Endothelial cell of umbilical vein (primary cell): Measurements from ENCODE around the gene SUSD2. TPM values are rescaled to one million over a fixed set of nuclear protein-coding genes. Genes with fewer than 3 reads are reported as not detected.
"Not testable (repeated sequence)": the region's sequence is repeated elsewhere in the genome, so short reads cannot be mapped to it uniquely, and the experiment has no call there.

Experiments used
- BruUV-seq: library from RNA; stranded (reverse); fragments of 400-500 nt; replicated peaks from 2 replicates; lab custom pipeline; 2021; lab: Mats Ljungman, UMichigan
- CTCF ChIA-PET: fragments of 300-600, 350-600 bp; sonication (Branson Sonifier 250); formaldehyde crosslinking; loops from one replicate; lab custom pipeline; 2021; ENCODE audit warnings: antibody characterized with exemption, inconsistent platforms; lab: Charles Lee
- POLR2A ChIA-PET: fragments of 300-600, 350-600 bp; sonication (Branson Sonifier 250); formaldehyde crosslinking; loops from one replicate; lab custom pipeline; 2021; ENCODE audit warnings: antibody characterized with exemption, inconsistent platforms; lab: Charles Lee
- DNase-seq: peaks from one replicate; pipeline ENCODE4 v3.0.0-alpha.2; 2011; ENCODE audit warnings: low read depth, low spot score
- FAIRE-seq: peaks from 2 replicates; lab custom pipeline; 2011; peaks lifted over from hg19 to GRCh38; lab: Jason Lieb, UNC
- H2AFZ ChIP-seq: 2 replicates; pipeline ENCODE4 v1.6.0; 2012; ENCODE audit warnings: low read depth, low read length, control low read depth, inconsistent platforms
- H3K27ac ChIP-seq: 2 replicates; pipeline ENCODE4 v1.5.1; 2011; ENCODE audit warnings: low read depth, mild to moderate bottlenecking, control low read depth, low read length, moderate library complexity; ENCODE audit not compliant: insufficient read depth
- H3K27me3 ChIP-seq, 2 experiments: 2 replicates each; pipeline versions ENCODE4 v1.6.0 to v1.6.1; 2011; ENCODE audit warnings: low read length in 2 of 2, mixed read lengths in 1 of 2; ENCODE audit not compliant: control insufficient read depth in 2 of 2, insufficient read depth in 2 of 2
- H3K36me3 ChIP-seq, 2 experiments: 2 replicates in 1 of 2; 3 replicates in 1 of 2; pipeline ENCODE4 v1.5.1; 2011; ENCODE audit warnings: low read length in 2 of 2, mild to moderate bottlenecking in 1 of 2, moderate library complexity in 1 of 2; ENCODE audit not compliant: control insufficient read depth in 2 of 2, insufficient read depth in 2 of 2; ENCODE audit errors: extremely low read depth in 1 of 2
- H3K4me1 ChIP-seq: 3 replicates; pipeline ENCODE4 v1.5.1; 2011; ENCODE audit warnings: mild to moderate bottlenecking, low read length; ENCODE audit not compliant: control insufficient read depth, insufficient read depth; ENCODE audit errors: extremely low read depth
- H3K4me2 ChIP-seq: 2 replicates; pipeline ENCODE4 v1.6.1; 2011; ENCODE audit warnings: low read length, control low read depth, mixed read lengths; ENCODE audit not compliant: insufficient read depth
- H3K4me3 ChIP-seq, 3 experiments: fragments of 200-600 bp in 1 of 3; sonication (generic), shearing (Covaris generic) in 1 of 3; replicated peaks in 1 of 3; 2 replicates each; pipeline ENCODE4 v1.5.1; 2011 to 2016; ENCODE audit warnings: control low read depth in 3 of 3, low read length in 3 of 3, mild to moderate bottlenecking in 2 of 3, inconsistent platforms in 1 of 3, low read depth in 1 of 3, moderate library complexity in 1 of 3; ENCODE audit not compliant: insufficient read depth in 1 of 3
- H3K79me2 ChIP-seq: 2 replicates; pipeline ENCODE4 v1.6.0; 2012; ENCODE audit warnings: low read length, inconsistent platforms; ENCODE audit not compliant: control insufficient read depth, insufficient read depth
- H3K9ac ChIP-seq: replicated peaks from 2 replicates; pipeline ENCODE3; 2011; ENCODE audit warnings: low read length, control low read depth; ENCODE audit not compliant: insufficient read depth; ENCODE audit errors: extremely low read depth
- H3K9me1 ChIP-seq: replicated peaks from 3 replicates; pipeline ENCODE4 v1.6.0; 2011; ENCODE audit warnings: mild to moderate bottlenecking, low read length; ENCODE audit not compliant: control insufficient read depth, insufficient read depth; ENCODE audit errors: extremely low read depth
- H3K9me3 ChIP-seq: replicated peaks from 2 replicates; pipeline ENCODE4 v1.5.1; 2012; ENCODE audit warnings: low read length, inconsistent platforms; ENCODE audit not compliant: control insufficient read depth, insufficient read depth
- H4K20me1 ChIP-seq: replicated peaks from 2 replicates; pipeline ENCODE3; 2011; ENCODE audit warnings: mild to moderate bottlenecking, low read length; ENCODE audit not compliant: control insufficient read depth, insufficient read depth; ENCODE audit errors: extremely low read depth
- CTCF ChIP-seq, 2 donors: IDR thresholded peaks; 1 replicate in 1 of 2; 2 replicates in 1 of 2; pipeline ENCODE4 v1.5.1; 2011; ENCODE audit warnings: low read length in 2 of 2, mild to moderate bottlenecking in 2 of 2, moderate library complexity in 2 of 2, control low read depth in 1 of 2, inconsistent platforms in 1 of 2, low read depth in 1 of 2; ENCODE audit not compliant: insufficient read depth in 1 of 2; ENCODE audit errors: extremely low read depth in 1 of 2
- EZH2 ChIP-seq: IDR thresholded peaks from 2 replicates; pipeline ENCODE4 v1.6.1; 2012; ENCODE audit warnings: borderline replicate concordance, low read depth, mild to moderate bottlenecking, moderate library complexity, low read length, inconsistent platforms; ENCODE audit not compliant: severe bottlenecking
- FOS ChIP-seq: IDR thresholded peaks from 2 replicates; pipeline ENCODE4 v1.6.1; 2011; ENCODE audit warnings: mild to moderate bottlenecking, low read length, moderate library complexity, borderline replicate concordance; ENCODE audit not compliant: insufficient read depth
- GATA2 ChIP-seq: IDR thresholded peaks from 2 replicates; pipeline ENCODE4 v1.7.0; 2011; ENCODE audit warnings: low read depth, mild to moderate bottlenecking, moderate library complexity, mixed read lengths, low read length; ENCODE audit not compliant: insufficient read length, insufficient read depth
- JUN ChIP-seq: IDR thresholded peaks from 2 replicates; pipeline ENCODE4 v1.6.1; 2011; ENCODE audit warnings: borderline replicate concordance, low read depth; ENCODE audit not compliant: insufficient read length, insufficient read depth
- MAX ChIP-seq: IDR thresholded peaks from 2 replicates; pipeline ENCODE4 v1.6.1; 2011; ENCODE audit not compliant: insufficient read depth, insufficient read length
- MYC ChIP-seq: IDR thresholded peaks from one replicate; pipeline ENCODE4 v1.6.1; 2011; ENCODE audit warnings: mild to moderate bottlenecking, low read depth, low read length
- POLR2A ChIP-seq: IDR thresholded peaks from 2 replicates; pipeline ENCODE4 v1.6.1; 2012; ENCODE audit warnings: low read depth, mild to moderate bottlenecking, control low read depth, low read length
- POLR2AphosphoS5 ChIP-seq: IDR thresholded peaks from 2 replicates; pipeline ENCODE4 v1.6.1; 2012; ENCODE audit warnings: low read depth, mild to moderate bottlenecking, control low read depth, low read length, moderate library complexity; ENCODE audit not compliant: insufficient read depth
- dilution Hi-C: fragments of 300-500 bp; cut with MboI; formaldehyde crosslinking; loops from one replicate; pipeline ENCODE4 v1.15.0; 2019; ENCODE audit warnings: low sequenced_read_pairs; ENCODE audit not compliant: extremely low pct_ligation_motif_present
- intact Hi-C: fragments of 100-400 bp; cut with micrococcal nuclease; formaldehyde crosslinking; loops from one replicate; pipeline ENCODE4 v1.10.0; 2022
- polyA plus RNA-seq, 4 experiments: library from polyadenylated mRNA; depleted of rRNA in 3 of 4; stranded (reverse) in 3 of 4; unstranded in 1 of 4; fragments of >200 nt; gene quantifications; 2 replicates each; pipeline versions ENCODE4 v1.2.1 to v1.2.3, GENCODE V29; 2011 to 2012; ENCODE audit warnings: missing spikeins in 1 of 4
- total RNA-seq: library from RNA; stranded (reverse); gene quantifications from 2 replicates; pipeline ENCODE4 v1.2.3, GENCODE V29; 2021

SUSD2 gene
- total and polyA plus RNA-seq, 2 donors (not counting 3 experiments of a cell fraction or from before 2014, with no cell fraction given) = 0.26 to 0.27 TPM

GRCh38 chr22:24206460-24207263 is 25.4 kb downstream of the SUSD2 start:
- not testable (repeated sequence) for FAIRE-seq

GRCh38 chr22:24207264-24208011 is 26.2 kb downstream of the SUSD2 start:
- H3K4me3 ChIP-seq = peak overlapping the region in 1 of 3 experiments; percentile 22
- no peaks in the 10 kb centered on the region for H4K20me1 ChIP-seq
- CTCF ChIA-PET = interaction anchor here (0.9 to 4.2 kb wide), 5 partner anchors 17 to 40 kb away, joined by 5 to 33 read pairs (median 12); no protein-coding TSS in a partner anchor

More at GRCh38 chr22:24206460-24207263, 25.4 kb downstream of the SUSD2 start:
- H3K9me3 ChIP-seq, H3K9me1 ChIP-seq, H3K36me3 ChIP-seq, H3K79me2 ChIP-seq, BruUV-seq, H3K4me3 ChIP-seq, intact Hi-C loops, H4K20me1 ChIP-seq, H3K27me3 ChIP-seq, dilution Hi-C loops, POLR2A ChIA-PET: not testable (repeated sequence)
- peak; percentile 55 for DNase-seq
- H3K4me1 ChIP-seq = peaks cover 47% of the 10 kb centered on the region
- H3K4me2 ChIP-seq = peak overlapping the region; percentile 56
- CTCF ChIA-PET = interaction anchor here (0.9 to 4.2 kb wide), 5 partner anchors 16 to 41 kb away, joined by 5 to 33 read pairs (median 12); no protein-coding TSS in a partner anchor
- TF ChIP-seq POLR2AphosphoS5 (peak; percentile 61), FOS (peak; percentile 35), GATA2 (peak; percentile 92)
- peak overlapping the region; percentile 56 for H2AFZ ChIP-seq
- peak overlapping the region; percentile 86 for H3K9ac ChIP-seq
- H3K27ac ChIP-seq = peak overlapping the region; percentile 99

More at GRCh38 chr22:24207264-24208011, 26.2 kb downstream of the SUSD2 start:
- peaks cover 43% of the 10 kb centered on the region for H3K4me1 ChIP-seq
- DNase-seq = peak; percentile 53
- TSS peak; percentile 94 for BruUV-seq
- TF ChIP-seq FOS (no peak), POLR2A (no peak), CTCF (IDR thresholded peaks at IDR 0.05; ENCODE audit: extremely low read depth in 1 of 2, insufficient read depth in 1 of 2, low read depth in 1 of 2, low read length in 2 of 2) (no peak), MAX (no peak), JUN (no peak), GATA2 (no peak), POLR2AphosphoS5 (no peak), MYC (no peak), EZH2 (no peak)
- H2AFZ ChIP-seq = no peak overlapping the region
- H3K9ac ChIP-seq = peak overlapping the region; percentile 86
- H3K79me2 ChIP-seq = no peaks in the 10 kb centered on the region
- H3K9me3 ChIP-seq = no peaks in the 10 kb centered on the region
- no peaks in the 10 kb centered on the region for H3K36me3 ChIP-seq
- intact Hi-C loops (loop anchor here (1.0 kb wide), 2 partner anchors 18 to 35 kb away; no protein-coding TSS in a partner anchor), dilution Hi-C loops (no loop called here)
- no peak for FAIRE-seq
- H3K27ac ChIP-seq = peak overlapping the region; percentile 99
- no peaks in the 10 kb centered on the region for H3K27me3 ChIP-seq
- H3K4me2 ChIP-seq = peak overlapping the region; percentile 56
- POLR2A ChIA-PET = no interaction called here
- H3K9me1 ChIP-seq = no peaks in the 10 kb centered on the region
